IMR-90 (cell line): ENCODE measurements around the gene MYO7B. TPM values are rescaled to one million over a fixed set of nuclear protein-coding genes. Genes with fewer than 3 reads are reported as not detected.

ENCODE experiments used
- ATAC-seq: fragments of 200-7000 bp; cut with Tn5 transposase; 2 replicates; pipeline ENCODE4 v1.9.1; 2020; ENCODE audit warnings: low read depth, mild to moderate bottlenecking, moderate library complexity
- BruUV-seq: library from RNA; stranded (reverse); fragments of 400-500 nt; replicated peaks from 2 replicates; lab custom pipeline; 2021; lab: Mats Ljungman, UMichigan
- CTCF ChIA-PET: fragments of 300-600 bp; formaldehyde crosslinking; extraction: SDS; loops from one replicate; lab custom pipeline; 2021; ENCODE audit warnings: antibody characterized with exemption; lab: Yijun Ruan, JAX
- POLR2A ChIA-PET: fragments of 300-600 bp; sonication (Branson Sonifier 250); formaldehyde crosslinking; loops from one replicate; lab custom pipeline; 2022; ENCODE audit warnings: antibody characterized with exemption; ENCODE audit not compliant: unreplicated experiment; lab: Charles Lee
- DNase-seq: peaks from one replicate; pipeline ENCODE4 v3.0.0; 2013
- H2AFZ ChIP-seq: replicated peaks from 2 replicates; pipeline ENCODE3; 2013; ENCODE audit warnings: low read length, mild to moderate bottlenecking; ENCODE audit not compliant: poor library complexity
- H2AK5ac ChIP-seq: 2 replicates; pipeline ENCODE4 v1.6.1; 2013; ENCODE audit warnings: low read depth, low read length, inconsistent platforms
- H2AK9ac ChIP-seq: replicated peaks from 2 replicates; pipeline ENCODE3; 2013; ENCODE audit warnings: mild to moderate bottlenecking, low read depth, low read length, moderate library complexity; ENCODE audit not compliant: poor library complexity
- H2BK120ac ChIP-seq: 2 replicates; pipeline ENCODE4 v1.6.1; 2013; ENCODE audit warnings: low read depth, low read length, inconsistent platforms
- H2BK15ac ChIP-seq: 3 replicates; pipeline ENCODE4 v1.6.1; 2013; ENCODE audit warnings: low read depth, low read length, inconsistent platforms
- H2BK20ac ChIP-seq: 2 replicates; pipeline ENCODE4 v1.6.1; 2013; ENCODE audit warnings: low read depth, mild to moderate bottlenecking, inconsistent platforms, low read length, moderate library complexity
- H2BK5ac ChIP-seq: 2 replicates; pipeline ENCODE4 v1.6.1; 2013; ENCODE audit warnings: mild to moderate bottlenecking, low read depth, low read length, inconsistent platforms; ENCODE audit not compliant: poor library complexity, severe bottlenecking
- H3K14ac ChIP-seq: replicated peaks from 2 replicates; pipeline ENCODE4 v1.6.1; 2013; ENCODE audit warnings: low read depth, low read length, inconsistent platforms
- H3K18ac ChIP-seq: 2 replicates; pipeline ENCODE4 v1.6.1; 2013; ENCODE audit warnings: low read depth, low read length, control low read depth
- H3K23ac ChIP-seq: 2 replicates; pipeline ENCODE4 v1.6.1; 2013; ENCODE audit warnings: low read depth, low read length, inconsistent platforms
- H3K27ac ChIP-seq: 2 replicates; pipeline ENCODE4 v1.5.1; 2013; ENCODE audit warnings: mild to moderate bottlenecking, control low read depth, low read length; ENCODE audit not compliant: insufficient read depth
- H3K27me3 ChIP-seq: 2 replicates; pipeline ENCODE4 v1.6.1; 2013; ENCODE audit warnings: low read length; ENCODE audit not compliant: control insufficient read depth, insufficient read depth
- H3K36me3 ChIP-seq: 2 replicates; pipeline ENCODE4 v1.6.1; 2013; ENCODE audit warnings: low read length, mixed read lengths; ENCODE audit not compliant: control insufficient read depth, insufficient read depth
- H3K4ac ChIP-seq: 2 replicates; pipeline ENCODE4 v1.6.1; 2013; ENCODE audit warnings: low read depth, low read length, inconsistent platforms
- H3K4me1 ChIP-seq: 2 replicates; pipeline ENCODE4 v1.6.1; 2013; ENCODE audit warnings: low read length, mixed read lengths; ENCODE audit not compliant: control insufficient read depth, insufficient read depth
- H3K4me2 ChIP-seq: 2 replicates; pipeline ENCODE4 v1.6.1; 2013; ENCODE audit warnings: low read depth, mild to moderate bottlenecking, control low read depth, low read length, moderate library complexity
- H3K4me3 ChIP-seq: 2 replicates; pipeline ENCODE4 v1.5.1; 2013; ENCODE audit warnings: low read depth, mild to moderate bottlenecking, control low read depth, low read length, moderate library complexity; ENCODE audit not compliant: insufficient read depth
- H3K56ac ChIP-seq: 2 replicates; pipeline ENCODE4 v1.6.1; 2013; ENCODE audit warnings: low read length, inconsistent platforms; ENCODE audit not compliant: insufficient read depth; ENCODE audit errors: extremely low read depth
- H3K79me1 ChIP-seq, 2 experiments: 2 replicates each; pipeline ENCODE4 v1.6.1; 2013; ENCODE audit warnings: low read length in 2 of 2, inconsistent platforms in 1 of 2, low read depth in 1 of 2
- H3K9ac ChIP-seq: 2 replicates; pipeline ENCODE4 v1.6.1; 2013; ENCODE audit warnings: low read depth, low read length, control low read depth
- H3K9me1 ChIP-seq: 2 replicates; pipeline ENCODE4 v1.6.1; 2013; ENCODE audit warnings: low read length, inconsistent platforms; ENCODE audit not compliant: insufficient read depth
- H3K9me3 ChIP-seq: 2 replicates; pipeline ENCODE4 v1.6.1; 2013; ENCODE audit warnings: low read length; ENCODE audit not compliant: control insufficient read depth, insufficient read depth
- H4K20me1 ChIP-seq: 2 replicates; pipeline ENCODE4 v1.6.1; 2013; ENCODE audit warnings: low read length, inconsistent platforms; ENCODE audit not compliant: insufficient read depth
- H4K5ac ChIP-seq: 2 replicates; pipeline ENCODE4 v1.6.1; 2013; ENCODE audit warnings: mild to moderate bottlenecking, low read depth, low read length, control low read depth
- H4K8ac ChIP-seq, 2 experiments: 2 replicates each; pipeline ENCODE4 v1.6.1; 2013; ENCODE audit warnings: low read depth in 2 of 2, low read length in 2 of 2, control low read depth in 1 of 2, inconsistent platforms in 1 of 2
- H4K91ac ChIP-seq: 2 replicates; pipeline ENCODE4 v1.6.1; 2013; ENCODE audit warnings: low read depth, low read length, inconsistent platforms; ENCODE audit not compliant: insufficient read depth
- BHLHE40 ChIP-seq: fragments of 150-350 bp; IDR thresholded peaks from 2 replicates; pipeline ENCODE4 v1.6.1; 2016; ENCODE audit warnings: mild to moderate bottlenecking, low read depth, low read length
- CEBPB ChIP-seq: IDR thresholded peaks from 2 replicates; pipeline ENCODE4 v1.6.1; 2012; ENCODE audit warnings: low read depth, low read length, improper control_type of control experiment
- CHD1 ChIP-seq: IDR thresholded peaks from 2 replicates; pipeline ENCODE4 v1.6.1; 2012; ENCODE audit warnings: low read depth, low read length, improper control_type of control experiment
- FOS ChIP-seq: fragments of 150-350 bp; IDR thresholded peaks from 2 replicates; pipeline ENCODE4 v1.6.1; 2016; ENCODE audit warnings: low read depth, low read length
- MAZ ChIP-seq: IDR thresholded peaks from 2 replicates; pipeline ENCODE4 v1.6.1; 2012; ENCODE audit warnings: low read depth, mild to moderate bottlenecking, low read length, improper control_type of control experiment, moderate library complexity, borderline replicate concordance
- MXI1 ChIP-seq: IDR thresholded peaks from 2 replicates; pipeline ENCODE4 v1.6.1; 2012; ENCODE audit warnings: low read depth, mild to moderate bottlenecking, low read length, moderate library complexity, borderline replicate concordance
- NFE2L2 ChIP-seq: fragments of 150-350 bp; IDR thresholded peaks from 2 replicates; pipeline ENCODE4 v1.6.1; 2016; ENCODE audit warnings: low read depth, mild to moderate bottlenecking, low read length
- POLR2A ChIP-seq: IDR thresholded peaks from 2 replicates; pipeline ENCODE4 v1.6.1; 2012; ENCODE audit warnings: mild to moderate bottlenecking, low read depth, low read length
- RAD21 ChIP-seq: IDR thresholded peaks from 2 replicates; pipeline ENCODE4 v1.6.1; 2012; ENCODE audit warnings: low read length, improper control_type of control experiment
- RCOR1 ChIP-seq: IDR thresholded peaks from 2 replicates; pipeline ENCODE4 v1.6.1; 2012; ENCODE audit warnings: mild to moderate bottlenecking, low read length, improper control_type of control experiment; ENCODE audit not compliant: insufficient replicate concordance
- RFX5 ChIP-seq: IDR thresholded peaks from 2 replicates; pipeline ENCODE4 v1.8.0; 2012; ENCODE audit warnings: low read depth, mild to moderate bottlenecking, low read length, moderate library complexity
- SMC3 ChIP-seq: fragments of 150-350 bp; IDR thresholded peaks from 2 replicates; pipeline ENCODE4 v1.6.1; 2016; ENCODE audit warnings: low read depth, mild to moderate bottlenecking, antibody characterized with exemption, low read length, moderate library complexity
- WGBS, 2 experiments: methylation state at CpG; one replicate each; pipeline versions ENCODE4 v1.1.5 to v1.1.7; 2013; ENCODE audit warnings: missing lambda C conversion rate in 2 of 2; ENCODE audit not compliant: insufficient read length in 1 of 2; ENCODE audit errors: extremely low coverage in 2 of 2; 5-methylcytosine and 5-hydroxymethylcytosine counted together
- dilution Hi-C: fragments of 300-500 bp; cut with HindIII; formaldehyde crosslinking; loops from one replicate; pipeline ENCODE4 v1.14.3; 2018; ENCODE audit warnings: low sequenced_read_pairs; ENCODE audit not compliant: unreplicated experiment
- in situ Hi-C: fragments of 300-500 bp; cut with MboI; formaldehyde crosslinking; loops from 3 replicates; pipeline ENCODE4 v1.14.3; 2019; ENCODE audit warnings: low sequenced_read_pairs, inconsistent platforms, mixed read lengths
- intact Hi-C: fragments of 100-400 bp; cut with micrococcal nuclease; formaldehyde crosslinking; loops from 2 replicates; pipeline ENCODE4 v1.10.0; 2022
- polyA plus RNA-seq, 3 experiments: library from polyadenylated mRNA; depleted of rRNA; stranded (reverse); fragments of >200 nt; gene quantifications; 2 replicates each; pipeline ENCODE4 v1.2.3, GENCODE V29; 2012; ENCODE audit warnings: low replicate concordance in 1 of 3
- total RNA-seq: library from RNA; depleted of rRNA; stranded (reverse); fragments of >200 nt; gene quantifications from 2 replicates; pipeline ENCODE4 v1.2.3, GENCODE V29; 2012
- TF ChIP-seq, protein P1 (sequence below): fragments of 150-350 bp; IDR thresholded peaks from 2 replicates; pipeline ENCODE4 v1.6.1; 2016; ENCODE audit warnings: low read depth, mild to moderate bottlenecking, low read length, moderate library complexity, borderline replicate concordance
- TF ChIP-seq, protein P2 (sequence below): fragments of 150-350 bp; IDR thresholded peaks from 2 replicates; pipeline ENCODE4 v1.6.1; 2017; ENCODE audit warnings: mild to moderate bottlenecking, antibody characterized with exemption, low read length, low read depth
- TF ChIP-seq, protein P3 (sequence below): conservative IDR thresholded peaks from 2 replicates; pipeline ENCODE4 v1.5.1; 2012; ENCODE audit warnings: mild to moderate bottlenecking, low read depth, low read length, improper control_type of control experiment

MYO7B gene
- total and polyA plus RNA-seq, 2 of the 4 experiments (the other 2 are of a cell fraction), result 0.18 to 0.46 TPM

DNA sequence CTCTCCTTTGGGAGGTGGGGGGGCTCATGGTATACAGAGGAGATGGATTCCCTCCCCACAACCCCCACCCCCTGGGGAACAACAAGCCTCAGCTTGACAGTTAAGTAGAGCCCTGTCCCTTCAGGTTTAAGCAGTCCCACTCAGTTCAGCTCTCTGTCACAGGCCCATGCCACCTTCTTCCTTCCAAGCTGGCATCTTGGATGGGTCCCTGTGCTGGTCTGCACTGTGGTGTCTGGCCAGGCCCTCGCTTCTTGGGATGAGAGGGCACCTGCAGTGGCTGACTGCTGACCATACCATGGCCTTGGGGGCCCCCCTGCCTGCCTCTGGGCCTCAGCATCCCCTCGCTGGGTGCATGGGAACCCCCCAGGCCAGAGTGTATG, 90.1 kb downstream of the MYO7B start:
- no TSS peak for BruUV-seq
- WGBS, 2 experiments, result 88% methylated on average over 1 of the region's 2 CpGs; no CpG with 5 or more reads in 1 of the 2 experiments
- POLR2A ChIA-PET, result no interaction called here

More for the DNA sequence above, 90.1 kb downstream of the MYO7B start:
- Histone ChIP-seq H2BK5ac (no peak overlapping the region), H2BK15ac (no peak overlapping the region), H3K9ac (no peak overlapping the region), H3K9me1 (peaks cover 6% of the 10 kb centered on the region; the same call in 1 of the 2 replicates), H2AK5ac (no peak overlapping the region; the same call in 1 of the 2 replicates), H3K4me2 (no peak overlapping the region), H3K36me3 (no peaks in the 10 kb centered on the region), H3K79me1 (no peaks in the 10 kb centered on the region), H2BK20ac (no peak overlapping the region), H3K56ac (no peak overlapping the region), H3K18ac (no peak overlapping the region), H2AFZ (peak overlapping the region; percentile 21), H3K9me3 (no peaks in the 10 kb centered on the region), H3K4me3 (no peak overlapping the region), H4K91ac (no peak overlapping the region), H3K4ac (no peak overlapping the region; the same call in 1 of the 2 replicates), H2AK9ac (peak overlapping the region; percentile 42), H3K4me1 (peaks cover 5% of the 10 kb centered on the region), H2BK120ac (0 out of 2 replicates have a peak overlapping the region, but pooled peaks have one; percentile 32), H3K14ac (no peak overlapping the region), H4K5ac (no peak overlapping the region), H3K27me3 (no peaks in the 10 kb centered on the region; the same call in 1 of the 2 replicates), H4K8ac (no peak overlapping the region), H3K23ac (no peak overlapping the region), H3K27ac (no peak overlapping the region), H4K20me1 (no peaks in the 10 kb centered on the region)
- dilution Hi-C loops, result no loop called here
- CTCF ChIA-PET, result no interaction called here
- TF ChIP-seq RFX5 (no peak), NFE2L2 (no peak), RAD21 (no peak), POLR2A (no peak), BHLHE40 (no peak), RCOR1 (no peak), CHD1 (no peak), SMC3 (no peak), MXI1 (no peak), FOS (no peak), CEBPB (no peak), MAZ (no peak)
- TF ChIP-seq, protein P1, sequence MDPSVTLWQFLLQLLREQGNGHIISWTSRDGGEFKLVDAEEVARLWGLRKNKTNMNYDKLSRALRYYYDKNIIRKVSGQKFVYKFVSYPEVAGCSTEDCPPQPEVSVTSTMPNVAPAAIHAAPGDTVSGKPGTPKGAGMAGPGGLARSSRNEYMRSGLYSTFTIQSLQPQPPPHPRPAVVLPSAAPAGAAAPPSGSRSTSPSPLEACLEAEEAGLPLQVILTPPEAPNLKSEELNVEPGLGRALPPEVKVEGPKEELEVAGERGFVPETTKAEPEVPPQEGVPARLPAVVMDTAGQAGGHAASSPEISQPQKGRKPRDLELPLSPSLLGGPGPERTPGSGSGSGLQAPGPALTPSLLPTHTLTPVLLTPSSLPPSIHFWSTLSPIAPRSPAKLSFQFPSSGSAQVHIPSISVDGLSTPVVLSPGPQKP, result no peak
- TF ChIP-seq, protein P2, sequence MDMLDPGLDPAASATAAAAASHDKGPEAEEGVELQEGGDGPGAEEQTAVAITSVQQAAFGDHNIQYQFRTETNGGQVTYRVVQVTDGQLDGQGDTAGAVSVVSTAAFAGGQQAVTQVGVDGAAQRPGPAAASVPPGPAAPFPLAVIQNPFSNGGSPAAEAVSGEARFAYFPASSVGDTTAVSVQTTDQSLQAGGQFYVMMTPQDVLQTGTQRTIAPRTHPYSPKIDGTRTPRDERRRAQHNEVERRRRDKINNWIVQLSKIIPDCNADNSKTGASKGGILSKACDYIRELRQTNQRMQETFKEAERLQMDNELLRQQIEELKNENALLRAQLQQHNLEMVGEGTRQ, result no peak
- TF ChIP-seq, protein P3, sequence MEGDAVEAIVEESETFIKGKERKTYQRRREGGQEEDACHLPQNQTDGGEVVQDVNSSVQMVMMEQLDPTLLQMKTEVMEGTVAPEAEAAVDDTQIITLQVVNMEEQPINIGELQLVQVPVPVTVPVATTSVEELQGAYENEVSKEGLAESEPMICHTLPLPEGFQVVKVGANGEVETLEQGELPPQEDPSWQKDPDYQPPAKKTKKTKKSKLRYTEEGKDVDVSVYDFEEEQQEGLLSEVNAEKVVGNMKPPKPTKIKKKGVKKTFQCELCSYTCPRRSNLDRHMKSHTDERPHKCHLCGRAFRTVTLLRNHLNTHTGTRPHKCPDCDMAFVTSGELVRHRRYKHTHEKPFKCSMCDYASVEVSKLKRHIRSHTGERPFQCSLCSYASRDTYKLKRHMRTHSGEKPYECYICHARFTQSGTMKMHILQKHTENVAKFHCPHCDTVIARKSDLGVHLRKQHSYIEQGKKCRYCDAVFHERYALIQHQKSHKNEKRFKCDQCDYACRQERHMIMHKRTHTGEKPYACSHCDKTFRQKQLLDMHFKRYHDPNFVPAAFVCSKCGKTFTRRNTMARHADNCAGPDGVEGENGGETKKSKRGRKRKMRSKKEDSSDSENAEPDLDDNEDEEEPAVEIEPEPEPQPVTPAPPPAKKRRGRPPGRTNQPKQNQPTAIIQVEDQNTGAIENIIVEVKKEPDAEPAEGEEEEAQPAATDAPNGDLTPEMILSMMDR, result no peak
- intact Hi-C loops, result no loop called here
- in situ Hi-C loops, result no loop called here
- DNase-seq (no peak), ATAC-seq (no peak)
